Stimulated activated CD4-positive, alpha-beta T cell treated with anti-CD3 and anti-CD28 coated beads, Interleukin-4, amount 100 ng/mL, for 1 hour (primary cell): ENCODE measurements around the gene KRTAP5-10.
"Not testable (repeated sequence)": the region's sequence is repeated elsewhere in the genome, so short reads cannot be mapped to it uniquely, and the experiment has no call there.

Source experiments
- DNase-seq: peaks from one replicate; pipeline ENCODE4 v3.0.0-alpha.2; 2020

Gene KRTAP5-10

GRCh38 chr11:71574418-71574817, 9.1 kb downstream of the KRTAP5-10 start:
- DNase-seq, result no peak

GRCh38 chr11:71575723-71576424, 10.5 kb downstream of the KRTAP5-10 start:
- DNase-seq, result no peak

GRCh38 chr11:71576688-71577465, 11.5 kb downstream of the KRTAP5-10 start:
- DNase-seq, result not testable (repeated sequence)

GRCh38 chr11:71577469-71578004, 12.2 kb downstream of the KRTAP5-10 start:
- DNase-seq, result no peak

- not testable (repeated sequence) for DNase-seq
Observed at GRCh38 chr11:71579513-71579912, 14.2 kb downstream of the KRTAP5-10 start.

- DNase-seq, result peak; percentile 13
Observed at GRCh38 chr11:71580057-71581003, 15.0 kb downstream of the KRTAP5-10 start.

- no peak for DNase-seq
Observed at GRCh38 chr11:71581826-71582225, 16.5 kb downstream of the KRTAP5-10 start.

- DNase-seq, result no peak
Observed at GRCh38 chr11:71582309-71582895, 17.0 kb downstream of the KRTAP5-10 start, which contains the start of gene KRTAP5-11. KRTAP5-11 (minus strand) TSS chr11:71582875; CDS start chr11:71582837, 38 bp downstream.

GRCh38 chr11:71582969-71583368, 17.6 kb downstream of the KRTAP5-10 start:
- not testable (repeated sequence) for DNase-seq

- DNase-seq, result not testable (repeated sequence)
Observed at GRCh38 chr11:71585673-71586072, 20.3 kb downstream of the KRTAP5-10 start.

GRCh38 chr11:71588314-71588713, 23.0 kb downstream of the KRTAP5-10 start:
- not testable (repeated sequence) for DNase-seq

- DNase-seq, result peak; percentile 74
Observed at GRCh38 chr11:71588822-71589545, 23.6 kb downstream of the KRTAP5-10 start.

GRCh38 chr11:71589546-71589920, 24.2 kb downstream of the KRTAP5-10 start:
- DNase-seq, result not testable (repeated sequence)

- DNase-seq, result not testable (repeated sequence)
Observed at GRCh38 chr11:71603221-71603620, 37.9 kb downstream of the KRTAP5-10 start.

- DNase-seq, result peak; percentile 10
Observed at GRCh38 chr11:71604798-71605488, 39.6 kb downstream of the KRTAP5-10 start.

- not testable (repeated sequence) for DNase-seq
Observed at GRCh38 chr11:71606853-71607519, 41.6 kb downstream of the KRTAP5-10 start.

GRCh38 chr11:71607520-71608216, 42.3 kb downstream of the KRTAP5-10 start:
- DNase-seq, result not testable (repeated sequence)

- DNase-seq, result not testable (repeated sequence)
Observed at GRCh38 chr11:71608272-71608671, 42.9 kb downstream of the KRTAP5-10 start.

GRCh38 chr11:71611218-71611910, 46.0 kb downstream of the KRTAP5-10 start:
- not testable (repeated sequence) for DNase-seq
